ENCODE data around the gene ZNF574. TPM values are rescaled to one million over a fixed set of nuclear protein-coding genes. Genes with fewer than 3 reads are reported as not detected.
"Not testable (repeated sequence)": the region's sequence is repeated elsewhere in the genome, so short reads cannot be mapped to it uniquely, and the experiment has no call there.

The ZNF574 gene
- total RNA-seq, 2 experiments from 2014 or later: 15.5 to 16.0 TPM

DNA sequence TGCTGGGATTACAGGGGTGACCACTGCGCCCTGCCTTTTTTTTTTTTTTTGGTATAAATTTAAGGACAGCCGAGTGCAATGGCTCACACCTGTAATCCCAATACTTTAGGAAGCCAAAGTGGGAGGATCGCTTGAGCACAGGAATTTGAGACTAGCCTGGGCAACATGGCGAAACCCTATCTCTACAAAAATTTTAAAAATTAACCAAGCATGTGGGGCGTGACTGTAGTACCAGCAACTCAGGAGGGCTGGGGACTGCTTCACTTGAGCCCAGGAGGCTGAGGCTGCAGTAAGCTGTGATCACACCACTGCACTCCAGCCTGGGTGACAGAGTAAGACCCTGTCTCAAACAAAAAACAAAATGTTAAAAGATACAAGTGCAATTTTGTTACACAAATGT, 21.5 kb downstream of the ZNF574 start:
- Mint-ChIP-seq H3K4me1 (peaks cover 2% of the 10 kb centered on the region), H3K36me3 (peaks cover 25% of the 10 kb centered on the region), H3K27me3 (no peaks in the 10 kb centered on the region), H3K9me3 (no peaks in the 10 kb centered on the region), H3K27ac (no peak overlapping the region), H3K4me3 (no peak overlapping the region)
- DNase-seq: no peak

DNA sequence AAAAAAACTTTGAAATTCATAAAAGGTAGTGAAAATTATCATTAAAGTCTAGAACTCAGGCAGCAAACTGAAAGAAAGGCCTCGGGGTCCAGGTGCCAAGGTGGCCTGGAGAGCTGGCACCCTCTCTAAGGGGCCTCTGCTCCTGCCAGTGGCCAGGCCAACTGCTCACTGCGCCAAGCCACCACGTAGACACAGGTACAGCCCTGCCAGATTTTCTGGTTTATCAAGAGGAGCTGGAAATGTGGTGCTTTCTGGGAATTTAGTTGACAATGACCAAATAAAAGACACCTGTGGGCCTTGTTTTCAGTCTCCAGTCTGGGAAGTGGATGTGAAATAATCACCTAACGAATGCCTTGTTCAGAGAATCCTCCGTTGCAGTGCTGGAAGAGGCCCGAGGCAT, 22.8 kb downstream of the ZNF574 start:
- no peak for DNase-seq
- H3K9me3 Mint-ChIP-seq: no peaks in the 10 kb centered on the region
- no peak overlapping the region for H3K27ac Mint-ChIP-seq
- no peaks in the 10 kb centered on the region for H3K27me3 Mint-ChIP-seq
- peaks cover 24% of the 10 kb centered on the region for H3K36me3 Mint-ChIP-seq
- peaks cover 2% of the 10 kb centered on the region for H3K4me1 Mint-ChIP-seq
- no peak overlapping the region for H3K4me3 Mint-ChIP-seq

DNA sequence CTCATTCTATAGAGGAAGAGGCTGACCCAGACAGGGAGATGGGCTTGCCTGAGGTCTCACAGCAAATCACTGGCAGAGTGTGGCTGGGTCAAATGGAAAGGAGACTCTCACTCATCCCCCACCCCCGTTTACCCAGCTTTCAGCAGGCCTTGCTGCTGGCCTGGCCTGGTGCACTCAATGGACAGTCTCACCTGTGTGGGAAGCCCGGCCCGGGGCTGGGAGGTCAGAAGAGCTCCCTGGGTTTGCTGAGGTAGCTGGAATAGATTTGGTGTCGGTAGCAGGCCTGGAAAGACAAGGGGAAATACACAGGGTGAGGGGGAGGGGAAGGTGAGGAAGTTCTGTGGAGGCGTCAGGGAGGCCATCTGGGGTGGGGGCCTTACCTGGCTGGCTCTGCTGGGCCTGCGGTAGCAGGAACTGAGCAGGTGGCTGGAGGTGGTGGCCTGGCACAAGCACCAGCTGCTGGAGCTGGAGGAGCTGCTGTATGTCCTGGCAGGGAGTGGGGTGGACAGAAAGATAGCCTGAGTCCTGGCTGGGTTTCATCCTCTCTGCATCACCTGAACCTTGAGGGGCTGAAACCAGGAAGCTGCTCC, 23.5 kb downstream of the ZNF574 start:
- H3K36me3 Mint-ChIP-seq: peaks cover 19% of the 10 kb centered on the region
- no peaks in the 10 kb centered on the region for H3K27me3 Mint-ChIP-seq

DNA sequence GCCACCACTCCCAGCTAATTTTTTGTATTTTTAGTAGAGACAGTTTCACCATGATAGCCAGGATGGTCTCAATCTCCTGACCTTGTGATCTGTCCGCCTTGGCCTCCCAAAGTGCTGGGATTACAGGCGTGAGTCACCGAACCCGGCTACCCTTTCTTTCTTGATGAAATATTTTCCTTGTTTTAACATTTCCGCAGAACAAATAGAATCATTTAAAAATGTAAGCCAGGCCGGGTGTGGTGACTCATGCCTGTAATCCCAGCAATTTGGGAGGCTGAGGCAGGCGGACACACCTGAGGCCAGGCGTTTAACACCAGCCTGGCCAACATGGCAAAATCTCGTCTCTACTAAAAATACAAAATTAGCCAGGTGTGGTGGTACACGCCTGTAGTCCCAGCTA, 24.3 kb downstream of the ZNF574 start:
- H3K4me1 Mint-ChIP-seq: peaks cover 11% of the 10 kb centered on the region
- not testable (repeated sequence) for DNase-seq, H3K4me3 Mint-ChIP-seq, H3K27ac Mint-ChIP-seq, H3K27me3 Mint-ChIP-seq, H3K9me3 Mint-ChIP-seq
- H3K36me3 Mint-ChIP-seq: peaks cover 20% of the 10 kb centered on the region

More for the DNA sequence above, 23.5 kb downstream of the ZNF574 start:
- H3K4me1 Mint-ChIP-seq: peaks cover 5% of the 10 kb centered on the region
- no peaks in the 10 kb centered on the region for H3K9me3 Mint-ChIP-seq
- H3K4me3 Mint-ChIP-seq: no peak overlapping the region
- DNase-seq: no peak
- H3K27ac Mint-ChIP-seq: no peak overlapping the region

DNA sequence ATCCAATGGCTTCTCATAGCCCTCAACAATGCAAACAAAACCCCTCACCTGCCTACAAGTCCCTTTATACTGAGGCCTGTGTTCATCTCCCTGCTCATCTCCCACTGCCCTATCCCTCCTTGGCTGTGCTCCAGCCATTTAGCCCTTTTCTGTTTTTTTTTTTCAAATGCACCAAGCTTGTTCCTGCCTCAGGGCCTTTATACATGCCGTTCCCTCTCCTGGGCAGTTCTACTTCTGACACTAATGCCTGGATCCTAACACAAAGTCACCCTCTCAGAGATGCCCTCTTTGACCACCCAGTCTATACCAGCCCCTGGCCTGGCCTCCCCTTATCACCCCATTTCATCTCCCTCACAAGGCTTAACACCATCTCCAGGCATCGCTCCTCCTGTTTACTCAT, 26.9 kb downstream of the ZNF574 start:
- Mint-ChIP-seq H3K27ac (no peak overlapping the region), H3K27me3 (no peaks in the 10 kb centered on the region), H3K4me3 (no peak overlapping the region)

DNA sequence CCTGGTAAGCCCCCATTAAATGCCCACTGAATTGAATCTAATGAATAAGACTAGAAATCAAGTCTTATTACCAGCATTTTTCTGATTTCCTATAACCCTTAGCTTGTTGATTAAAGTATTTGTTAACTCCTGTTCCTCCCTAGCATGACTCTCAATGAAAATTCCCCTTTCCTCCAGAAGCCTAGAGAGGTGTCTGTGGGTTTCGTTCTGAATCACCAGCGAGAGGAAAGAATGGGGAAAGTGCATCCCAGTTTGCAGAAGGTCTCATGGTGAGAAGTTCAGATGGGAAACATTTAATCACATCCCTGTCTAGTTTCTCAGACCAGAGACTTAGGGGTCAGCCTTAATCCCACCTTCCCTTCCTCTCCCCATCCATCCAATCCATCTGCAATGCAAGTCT, 29.4 kb downstream of the ZNF574 start:
- Mint-ChIP-seq H3K4me1 (peaks cover 31% of the 10 kb centered on the region), H3K4me3 (no peak overlapping the region), H3K36me3 (peaks cover 13% of the 10 kb centered on the region), H3K27ac (peak overlapping the region; percentile 65), H3K9me3 (no peaks in the 10 kb centered on the region), H3K27me3 (no peaks in the 10 kb centered on the region)
- DNase-seq: no peak

More for the DNA sequence above, 26.9 kb downstream of the ZNF574 start:
- no peak for DNase-seq
- peaks cover 24% of the 10 kb centered on the region for H3K4me1 Mint-ChIP-seq
- peaks cover 19% of the 10 kb centered on the region for H3K36me3 Mint-ChIP-seq
- H3K9me3 Mint-ChIP-seq: no peaks in the 10 kb centered on the region

DNA sequence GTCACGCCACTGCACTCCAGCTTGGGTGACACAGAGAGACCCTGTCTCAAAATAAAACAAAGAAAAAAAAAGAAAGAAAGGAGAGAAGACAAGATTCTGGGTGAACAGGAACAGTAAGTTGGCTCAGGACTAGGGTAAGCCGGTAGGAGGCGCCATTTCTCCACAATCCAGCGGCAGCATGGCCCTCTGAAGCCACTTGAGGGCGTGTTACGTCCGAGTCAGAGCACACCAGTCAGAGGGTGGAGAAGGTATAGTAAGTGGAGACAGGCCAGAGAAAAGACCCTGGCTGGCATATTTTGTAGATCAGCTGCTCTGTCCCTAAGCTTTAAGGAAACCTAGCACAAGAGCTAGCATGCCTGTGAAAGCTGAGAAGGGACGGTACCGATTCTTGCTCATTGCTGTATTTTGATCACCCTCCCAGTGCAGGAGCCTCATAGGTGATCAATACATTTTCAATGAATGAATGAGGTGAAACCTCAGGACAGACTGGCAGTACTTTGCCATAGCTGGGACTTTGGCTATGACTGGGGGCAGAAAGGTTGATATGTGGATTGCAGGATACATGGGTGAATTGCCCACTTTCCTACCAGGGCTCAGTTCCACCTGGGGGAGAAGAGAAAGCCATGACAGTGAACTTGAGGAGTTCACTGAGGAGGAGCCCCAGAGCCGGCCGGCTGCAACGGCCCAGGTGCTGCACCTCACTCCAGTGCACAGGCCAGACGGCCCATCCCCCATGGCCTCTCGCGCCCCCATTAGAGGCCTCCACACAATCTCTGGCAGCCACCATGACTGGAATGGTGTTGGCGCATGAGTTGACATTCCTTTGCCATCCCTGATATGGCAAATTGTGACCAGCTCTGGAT, 32.8 kb downstream of the ZNF574 start:
- Mint-ChIP-seq H3K27me3 (no peaks in the 10 kb centered on the region), H3K4me1 (peaks cover 50% of the 10 kb centered on the region), H3K36me3 (peaks cover 31% of the 10 kb centered on the region), H3K4me3 (no peak overlapping the region), H3K9me3 (no peaks in the 10 kb centered on the region), H3K27ac (peak overlapping the region; percentile 22)
- peak; percentile 83 for DNase-seq

DNA sequence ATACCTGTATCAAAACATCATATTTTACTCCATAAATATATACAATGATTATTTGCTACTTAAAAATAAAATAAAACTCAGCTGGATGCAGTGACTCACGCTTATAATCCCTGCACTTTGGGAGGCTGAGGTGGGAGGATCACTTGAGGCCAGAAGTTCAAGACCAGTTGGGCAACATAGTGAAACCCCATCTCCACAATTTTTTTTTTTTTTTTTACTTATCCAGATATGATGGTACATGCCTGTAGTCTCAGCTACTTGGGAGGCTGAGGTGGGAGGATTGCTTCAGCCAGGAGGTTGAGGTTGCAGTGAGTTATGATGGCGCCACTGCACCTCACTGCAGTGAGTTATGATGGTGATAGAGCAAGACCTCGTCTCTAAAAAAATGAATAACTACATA, 33.9 kb downstream of the ZNF574 start:
- no peak for DNase-seq
- peaks cover 32% of the 10 kb centered on the region for H3K36me3 Mint-ChIP-seq
- no peaks in the 10 kb centered on the region for H3K27me3 Mint-ChIP-seq
- no peaks in the 10 kb centered on the region for H3K9me3 Mint-ChIP-seq
- H3K4me1 Mint-ChIP-seq: peaks cover 51% of the 10 kb centered on the region
- H3K27ac Mint-ChIP-seq: no peak overlapping the region
- no peak overlapping the region for H3K4me3 Mint-ChIP-seq

DNA sequence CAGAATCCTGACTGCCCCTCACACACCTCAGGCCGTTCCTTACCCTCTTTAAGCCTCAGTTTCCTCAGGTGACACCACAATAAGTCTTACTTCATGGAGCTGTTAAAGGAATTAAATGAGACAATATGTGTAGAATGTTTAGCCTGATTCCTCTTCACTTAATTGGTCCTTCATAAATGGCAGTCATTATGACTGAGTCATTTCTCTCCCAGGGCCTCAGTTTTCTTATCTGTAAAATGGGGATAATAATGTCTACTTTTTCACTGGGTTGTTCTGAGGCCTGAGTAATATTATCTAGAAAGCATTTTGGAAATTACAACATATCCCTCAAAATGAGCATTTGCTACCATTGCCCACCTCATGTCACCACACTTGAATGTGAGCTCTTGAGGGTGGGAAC, 34.7 kb downstream of the ZNF574 start:
- no peak overlapping the region for H3K4me3 Mint-ChIP-seq
- no peaks in the 10 kb centered on the region for H3K27me3 Mint-ChIP-seq
- peak overlapping the region; percentile 70 for H3K27ac Mint-ChIP-seq
- H3K36me3 Mint-ChIP-seq: peaks cover 32% of the 10 kb centered on the region
- no peak for DNase-seq
- no peaks in the 10 kb centered on the region for H3K9me3 Mint-ChIP-seq
- H3K4me1 Mint-ChIP-seq: peaks cover 47% of the 10 kb centered on the region

DNA sequence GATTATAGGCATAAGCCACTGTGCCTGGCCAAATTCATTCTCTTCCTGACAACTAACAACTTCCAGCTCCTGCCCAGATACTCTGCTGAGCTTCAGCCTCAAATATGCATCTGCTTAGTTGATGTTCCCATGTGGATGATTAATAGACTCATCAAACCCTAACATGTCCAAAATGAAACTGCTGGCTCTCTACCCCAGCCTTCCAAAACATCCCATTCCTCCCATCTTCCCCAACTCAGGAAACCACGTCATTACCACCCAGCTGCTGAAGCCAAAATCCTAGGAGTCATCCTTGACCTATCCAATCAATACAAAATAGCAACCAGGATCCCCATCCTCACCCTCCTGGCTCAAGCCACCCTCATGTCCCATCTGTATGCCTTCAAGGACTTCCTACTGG, 35.4 kb downstream of the ZNF574 start:
- no peaks in the 10 kb centered on the region for H3K9me3 Mint-ChIP-seq
- no peak for DNase-seq
- peak overlapping the region; percentile 70 for H3K27ac Mint-ChIP-seq
- peaks cover 38% of the 10 kb centered on the region for H3K36me3 Mint-ChIP-seq
- H3K27me3 Mint-ChIP-seq: no peaks in the 10 kb centered on the region
- no peak overlapping the region for H3K4me3 Mint-ChIP-seq
- peaks cover 44% of the 10 kb centered on the region for H3K4me1 Mint-ChIP-seq

DNA sequence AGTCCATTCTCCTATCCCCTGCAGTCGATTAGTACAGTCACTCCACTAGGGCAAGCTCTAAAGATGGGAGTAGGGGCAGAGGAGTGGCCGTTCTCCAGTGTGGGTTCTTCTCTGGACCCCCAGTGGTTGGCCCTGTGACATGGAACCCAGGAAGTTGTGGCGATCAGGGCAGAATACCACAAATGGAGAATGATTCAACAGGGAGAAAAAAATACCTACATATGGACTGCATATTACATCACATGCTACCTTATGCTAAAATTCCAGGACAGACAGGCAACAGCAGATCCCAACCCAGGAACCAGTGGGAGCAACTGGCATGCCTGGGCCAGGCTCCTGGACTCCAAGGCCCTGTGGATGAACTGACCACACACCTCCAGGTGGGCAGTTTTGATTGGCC, 35.8 kb downstream of the ZNF574 start:
- Mint-ChIP-seq H3K4me3 (no peak overlapping the region), H3K27ac (peak overlapping the region; percentile 70), H3K4me1 (peaks cover 42% of the 10 kb centered on the region), H3K36me3 (peaks cover 40% of the 10 kb centered on the region), H3K9me3 (no peaks in the 10 kb centered on the region), H3K27me3 (no peaks in the 10 kb centered on the region)
- no peak for DNase-seq

DNA sequence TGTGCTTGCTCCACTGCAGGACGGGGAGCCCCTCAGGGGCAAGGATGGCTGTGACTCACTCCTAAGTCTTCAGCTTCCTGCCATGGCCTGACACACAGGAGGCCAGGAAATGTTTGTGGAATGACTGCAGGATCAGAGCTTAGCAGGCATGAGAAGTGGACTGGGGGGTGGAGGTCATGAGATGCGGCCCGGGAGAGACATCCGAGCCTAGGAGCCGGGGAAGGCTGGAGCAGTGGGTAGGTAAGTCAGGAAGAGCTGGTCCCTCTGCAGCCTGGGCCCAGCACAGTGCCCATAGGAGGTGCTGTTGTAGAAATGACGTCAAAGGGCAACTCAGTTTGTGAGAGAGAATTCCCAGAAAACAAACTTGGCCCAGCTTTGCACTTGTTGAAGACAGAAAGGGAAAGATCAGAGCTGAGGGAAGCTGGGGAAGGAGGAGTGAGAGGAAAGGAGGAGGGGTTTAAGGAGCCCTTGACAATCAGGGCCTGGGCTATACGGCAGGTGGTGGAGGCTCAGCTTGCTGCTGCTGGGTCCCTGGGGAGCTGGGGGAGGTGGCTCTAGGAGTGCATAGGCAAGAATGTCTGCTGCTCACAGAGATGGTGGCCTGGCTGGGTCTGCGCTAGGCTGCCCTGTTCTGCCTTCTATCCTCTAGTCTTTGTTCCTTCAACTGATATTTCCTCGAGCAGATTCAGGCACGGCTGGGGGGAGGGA, 37.8 kb downstream of the ZNF574 start:
- H3K4me1 Mint-ChIP-seq: peaks cover 43% of the 10 kb centered on the region
- DNase-seq: no peak
- H3K4me3 Mint-ChIP-seq: no peak overlapping the region
- H3K36me3 Mint-ChIP-seq: peaks cover 46% of the 10 kb centered on the region
- no peaks in the 10 kb centered on the region for H3K9me3 Mint-ChIP-seq
- no peaks in the 10 kb centered on the region for H3K27me3 Mint-ChIP-seq
- H3K27ac Mint-ChIP-seq: peak overlapping the region; percentile 73

DNA sequence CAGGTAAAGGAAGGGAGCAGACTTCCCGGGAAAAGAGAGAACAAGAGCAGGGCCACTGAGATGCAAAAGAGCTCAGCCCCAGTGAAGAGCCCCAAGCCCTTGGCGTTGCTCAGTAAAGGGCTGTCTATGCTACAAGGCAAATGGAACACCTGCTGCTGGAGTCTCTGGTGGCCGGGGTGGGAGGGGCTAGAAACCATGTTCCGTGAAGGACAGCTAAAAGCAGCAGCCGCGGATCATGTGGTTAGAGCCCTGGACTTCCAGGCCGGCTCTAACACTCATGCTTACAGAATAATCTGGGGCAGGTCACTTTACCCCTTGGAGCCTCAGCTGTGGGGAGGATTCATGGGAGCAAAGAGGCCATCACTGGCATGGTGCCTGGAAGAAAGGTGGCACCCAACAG, 38.4 kb downstream of the ZNF574 start:
- no peak overlapping the region for H3K4me3 Mint-ChIP-seq
- H3K9me3 Mint-ChIP-seq: no peaks in the 10 kb centered on the region
- H3K36me3 Mint-ChIP-seq: peaks cover 48% of the 10 kb centered on the region
- no peak for DNase-seq
- peak overlapping the region; percentile 73 for H3K27ac Mint-ChIP-seq
- H3K4me1 Mint-ChIP-seq: peaks cover 42% of the 10 kb centered on the region
- no peaks in the 10 kb centered on the region for H3K27me3 Mint-ChIP-seq

DNA sequence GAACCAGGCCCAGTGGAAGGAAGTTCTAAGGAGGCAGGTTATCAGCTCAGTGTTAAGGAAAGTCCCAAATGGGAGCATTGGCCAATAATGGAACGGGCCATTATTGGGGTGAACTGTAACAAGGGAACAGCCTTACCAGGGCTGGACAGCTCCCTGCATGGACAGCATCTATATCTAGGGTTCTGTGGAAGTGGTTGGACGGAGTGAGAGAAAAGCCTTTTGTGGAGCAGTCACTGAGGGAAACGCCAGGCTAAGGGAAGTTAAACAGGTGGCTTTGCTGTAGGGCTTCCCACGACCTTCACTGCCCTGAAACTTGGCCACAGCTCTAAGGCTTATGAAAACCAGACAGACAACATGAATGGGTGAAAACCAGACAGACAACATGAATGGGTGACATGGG, 39.3 kb downstream of the ZNF574 start:
- DNase-seq: no peak
- Mint-ChIP-seq H3K36me3 (peaks cover 48% of the 10 kb centered on the region), H3K27me3 (no peaks in the 10 kb centered on the region), H3K27ac (no peak overlapping the region), H3K4me3 (no peak overlapping the region), H3K4me1 (peaks cover 44% of the 10 kb centered on the region), H3K9me3 (no peaks in the 10 kb centered on the region)

DNA sequence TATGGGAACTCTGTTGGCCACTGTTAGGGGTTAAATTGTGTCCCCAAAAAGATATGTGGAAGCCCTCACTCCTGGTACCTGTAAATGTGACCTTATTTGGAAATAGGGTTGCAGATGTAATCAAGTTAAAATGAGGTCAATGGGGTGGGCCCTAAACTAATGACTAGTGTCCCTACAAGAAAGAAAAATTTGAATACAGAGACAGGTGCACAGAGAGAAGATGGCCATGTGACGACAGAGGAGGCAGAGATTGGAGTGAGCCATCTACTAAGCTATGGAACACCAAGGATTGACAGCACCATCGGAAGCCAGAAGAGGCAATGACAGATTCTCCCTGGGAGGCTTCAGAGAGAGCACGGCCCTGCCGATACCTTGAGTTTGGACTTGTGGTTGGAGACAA, 39.7 kb downstream of the ZNF574 start:
- Mint-ChIP-seq H3K4me3 (no peak overlapping the region), H3K27ac (peak overlapping the region; percentile 53), H3K4me1 (peaks cover 49% of the 10 kb centered on the region), H3K27me3 (no peaks in the 10 kb centered on the region), H3K36me3 (peaks cover 47% of the 10 kb centered on the region), H3K9me3 (no peaks in the 10 kb centered on the region)
- DNase-seq: no peak

All from activated naive CD8-positive, alpha-beta T cell treated with anti-CD3 and anti-CD28 coated beads for 36 hours (primary cell).